Stimulated activated CD4-positive, alpha-beta T cell treated with anti-CD3 and anti-CD28 coated beads, Interleukin-1b, Interleukin-23, amount 100 ng/mL, for 24 hours (primary cell): ENCODE measurements around the gene CCDC77.
A peak's percentile ranks its signal among the peaks of the same experiment; 100 is the strongest.

Experiments
- DNase-seq, 4 experiments: peaks; one replicate each; pipeline ENCODE4 v3.0.0-alpha.2; 2020; ENCODE audit warnings: low read depth in 4 of 4, low spot score in 1 of 4

Gene CCDC77

DNA sequence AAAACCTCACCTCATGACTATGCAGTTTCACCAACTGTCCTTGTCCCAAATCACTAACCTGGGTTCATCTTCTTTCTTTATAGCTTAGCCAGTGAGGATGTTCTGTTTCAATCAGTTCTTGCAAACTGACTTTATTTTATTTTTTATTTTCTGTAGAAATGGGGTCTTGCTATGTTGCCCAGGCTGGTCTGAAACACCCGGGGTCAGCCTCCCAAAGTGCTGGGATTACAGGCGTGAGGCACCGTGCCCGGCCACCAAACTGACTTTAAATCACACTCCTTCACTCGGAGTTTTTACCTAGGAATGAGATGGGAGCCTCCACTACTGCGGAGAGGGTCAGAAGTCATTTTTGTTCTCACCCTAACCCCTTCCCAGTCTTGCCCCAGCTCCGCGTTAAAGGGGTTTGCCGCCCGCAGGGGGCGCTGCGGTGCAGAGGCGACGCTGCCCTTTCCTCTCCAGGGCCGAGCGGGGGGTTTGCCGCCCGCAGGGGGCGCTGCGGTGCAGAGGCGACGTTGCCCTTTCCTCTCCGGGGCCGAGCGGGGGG lies 51.3 kb downstream of the CCDC77 start:
- DNase-seq: peak in 3 of 4 experiments; percentile 33 to 58 (median 36)

DNA sequence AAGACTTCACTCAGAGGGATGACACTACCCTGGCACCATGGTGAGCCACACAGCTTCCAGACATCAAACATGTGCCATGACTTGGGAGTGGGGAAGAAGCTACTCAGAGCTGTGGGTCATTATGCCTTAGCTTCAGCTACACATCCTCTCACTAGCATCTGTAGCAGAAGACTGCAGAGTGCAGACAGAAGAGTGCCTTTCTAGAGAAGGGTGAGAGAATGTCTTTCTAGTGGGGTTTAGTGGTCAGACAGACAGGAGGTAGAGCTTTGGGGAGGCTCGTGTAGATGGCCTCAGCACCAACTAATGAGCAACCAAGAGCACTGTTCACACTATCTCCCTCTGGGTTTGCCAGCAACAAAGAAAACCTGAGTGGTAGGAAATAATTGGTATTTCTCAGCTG lies 53.4 kb downstream of the CCDC77 start:
- no peak for DNase-seq

DNA sequence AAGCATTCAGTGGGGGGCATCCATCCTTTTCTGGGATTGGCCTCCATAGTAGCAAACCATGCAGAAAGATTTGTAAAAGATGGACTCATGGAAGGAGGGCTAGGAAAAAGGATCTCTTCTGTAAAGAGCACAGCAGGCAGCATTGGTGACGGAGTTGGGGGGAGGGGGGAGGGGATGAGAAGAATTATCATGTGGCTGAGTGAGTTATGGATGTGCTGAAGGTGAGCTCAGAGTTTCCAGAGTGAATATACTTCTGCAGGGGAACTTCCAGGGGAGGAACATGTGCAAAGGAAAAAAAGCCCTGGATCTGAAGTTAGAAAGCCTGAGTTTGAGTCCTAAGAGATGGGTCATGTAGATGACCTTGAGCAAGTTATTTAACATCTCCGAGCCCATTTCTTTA lies 54.4 kb downstream of the CCDC77 start:
- no peak for DNase-seq

DNA sequence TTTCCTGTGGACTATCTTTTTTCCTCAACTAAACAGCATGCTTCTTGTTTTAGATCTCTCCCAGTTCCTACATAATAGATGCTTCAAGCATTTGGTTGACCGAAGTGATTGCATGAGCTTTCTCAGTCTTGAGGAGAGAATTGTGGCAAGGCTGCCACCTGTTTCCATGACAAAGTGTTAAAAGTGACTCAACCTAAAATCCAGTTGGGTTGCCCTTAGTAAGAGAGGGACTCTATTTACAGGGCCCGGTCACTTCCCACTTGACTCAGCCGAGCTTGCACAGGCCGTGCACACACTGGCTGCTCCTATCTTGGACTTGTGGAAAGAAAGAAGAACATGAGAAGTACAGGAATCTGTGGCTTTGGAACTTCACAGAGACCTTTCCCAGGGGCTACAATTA lies 56.2 kb downstream of the CCDC77 start:
- DNase-seq: no peak

DNA sequence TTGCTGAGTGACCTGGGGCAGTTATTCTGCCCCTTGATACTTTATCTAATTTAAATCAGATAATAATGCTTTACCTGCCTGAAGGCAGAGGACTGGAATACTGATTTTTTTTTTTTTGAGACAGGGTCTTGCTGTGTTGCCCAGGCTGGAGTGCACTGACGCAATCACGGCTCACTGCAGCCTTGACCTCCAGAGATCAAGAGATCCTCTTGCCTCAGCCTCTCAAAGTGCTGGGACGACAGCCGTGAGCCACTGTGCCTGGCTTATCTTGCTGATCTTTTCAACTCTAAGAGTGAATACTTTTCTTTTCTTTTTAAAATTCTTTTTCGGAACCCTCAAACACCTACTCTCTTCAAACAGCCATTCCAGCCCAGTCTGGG lies 57.6 kb downstream of the CCDC77 start:
- DNase-seq: no peak

DNA sequence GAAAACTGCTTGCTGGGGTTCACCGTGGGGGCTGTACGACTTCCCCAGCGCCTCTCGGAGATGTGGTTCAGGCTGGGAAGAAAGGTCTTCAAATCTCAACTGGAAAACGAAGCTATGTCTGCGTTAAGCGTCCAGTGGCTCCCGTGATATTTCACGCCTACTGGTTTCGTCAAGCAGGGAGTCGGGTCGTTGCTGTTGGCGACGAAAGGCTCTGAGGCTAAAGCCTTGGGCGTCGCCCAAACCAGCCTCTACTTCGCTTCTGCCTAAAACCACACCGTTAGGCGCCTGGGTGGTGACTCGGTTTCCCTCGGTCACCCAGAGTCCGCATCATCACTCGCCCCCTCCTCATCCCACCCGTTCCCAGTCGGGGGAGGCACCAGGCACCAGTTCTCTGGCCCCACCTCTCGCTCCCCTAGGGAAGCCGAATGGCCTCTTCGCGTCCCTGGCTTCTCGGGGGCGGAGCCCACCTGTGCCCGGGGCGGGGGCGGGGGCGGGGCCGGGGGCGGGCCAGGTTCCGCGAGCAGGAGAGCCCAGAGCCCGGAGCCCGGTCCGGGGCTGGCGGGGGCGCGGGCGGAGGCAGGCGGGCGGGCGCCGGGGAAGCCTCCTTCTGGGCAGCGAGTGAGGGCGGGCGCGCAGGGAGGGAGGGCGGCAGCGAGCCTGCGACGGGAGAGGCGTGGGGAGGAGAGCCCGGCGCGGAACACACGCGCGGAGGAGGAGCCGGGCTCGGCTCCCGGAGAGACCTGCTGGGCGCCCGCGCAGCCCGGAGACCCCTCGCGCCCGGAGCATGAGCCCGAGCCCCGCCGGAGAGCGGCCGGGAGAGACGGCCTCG lies 58.2 kb downstream of the CCDC77 start, which contains the start of gene B4GALNT3:
Gene B4GALNT3 (plus strand): TSS at position 510 of the 829 bp plus-strand sequence. CDS start 438 bp downstream, outside the sequence.
- peak in 2 of 4 experiments; percentile 15 to 25 for DNase-seq

DNA sequence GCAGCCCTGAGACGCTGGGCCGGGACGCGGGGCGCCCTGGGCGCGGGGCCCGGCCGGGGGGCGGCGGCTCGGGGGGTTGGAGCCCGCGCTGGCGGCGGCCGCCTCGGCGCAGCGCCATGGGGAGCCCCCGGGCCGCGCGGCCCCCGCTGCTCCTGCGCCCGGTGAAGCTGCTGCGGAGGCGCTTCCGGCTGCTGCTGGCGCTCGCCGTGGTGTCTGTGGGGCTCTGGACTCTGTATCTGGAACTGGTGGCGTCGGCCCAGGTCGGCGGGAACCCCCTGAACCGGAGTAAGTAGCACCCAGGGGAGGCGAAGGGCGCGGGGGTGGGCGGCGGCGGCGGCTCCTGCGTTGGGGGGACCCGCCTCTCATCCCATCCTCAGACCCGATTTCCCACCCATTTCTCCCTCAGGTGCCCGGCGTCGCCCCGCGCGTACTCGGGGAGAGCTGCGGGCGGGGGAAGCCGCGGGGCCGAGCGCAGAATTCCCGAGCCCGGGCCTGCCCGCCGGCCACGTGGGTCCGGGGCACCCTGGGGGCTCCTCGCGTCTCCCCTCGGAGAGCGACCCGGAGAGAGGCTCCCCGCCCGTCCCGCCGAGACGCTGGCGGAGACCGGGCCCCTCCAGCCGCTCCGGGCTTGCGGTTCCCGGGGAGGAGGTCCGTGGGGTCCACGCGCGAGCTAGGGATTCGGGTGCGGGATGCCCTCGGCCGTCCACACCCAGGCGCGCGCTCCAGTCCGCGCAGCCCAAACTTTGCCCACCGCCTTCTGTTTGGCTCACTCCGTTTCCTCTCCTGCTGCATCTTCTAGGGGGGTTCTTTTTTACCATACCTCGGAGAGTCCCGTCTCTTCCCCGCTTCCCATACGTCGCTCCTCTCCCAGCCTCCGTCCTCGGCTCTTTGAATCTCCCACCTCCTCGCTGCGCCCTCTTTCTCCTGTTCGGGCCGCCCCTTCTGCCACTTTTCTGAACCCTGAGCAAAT lies 59.1 kb downstream of the CCDC77 start:
- DNase-seq: peak in 2 of 4 experiments; percentile 14 to 29

DNA sequence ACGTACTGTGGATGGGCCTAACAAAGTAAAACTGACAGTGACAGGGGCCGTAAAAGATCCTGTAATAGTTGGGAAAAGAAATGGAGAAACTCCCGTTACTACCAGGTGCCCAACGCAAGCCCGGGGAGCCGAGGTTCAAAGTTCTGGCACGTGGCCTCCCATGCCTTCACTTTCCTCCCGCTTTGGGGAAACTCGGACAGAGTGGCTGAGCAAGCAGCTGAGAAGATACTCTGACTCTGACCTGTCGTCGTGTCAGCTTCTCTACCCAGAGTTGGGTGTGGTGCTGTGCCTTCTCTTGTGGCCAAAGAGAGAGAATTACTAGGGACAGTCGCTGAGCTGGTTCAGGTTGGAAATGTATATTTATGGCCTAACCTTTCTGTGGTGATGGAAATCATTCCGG lies 60.0 kb downstream of the CCDC77 start:
- DNase-seq: no peak

DNA sequence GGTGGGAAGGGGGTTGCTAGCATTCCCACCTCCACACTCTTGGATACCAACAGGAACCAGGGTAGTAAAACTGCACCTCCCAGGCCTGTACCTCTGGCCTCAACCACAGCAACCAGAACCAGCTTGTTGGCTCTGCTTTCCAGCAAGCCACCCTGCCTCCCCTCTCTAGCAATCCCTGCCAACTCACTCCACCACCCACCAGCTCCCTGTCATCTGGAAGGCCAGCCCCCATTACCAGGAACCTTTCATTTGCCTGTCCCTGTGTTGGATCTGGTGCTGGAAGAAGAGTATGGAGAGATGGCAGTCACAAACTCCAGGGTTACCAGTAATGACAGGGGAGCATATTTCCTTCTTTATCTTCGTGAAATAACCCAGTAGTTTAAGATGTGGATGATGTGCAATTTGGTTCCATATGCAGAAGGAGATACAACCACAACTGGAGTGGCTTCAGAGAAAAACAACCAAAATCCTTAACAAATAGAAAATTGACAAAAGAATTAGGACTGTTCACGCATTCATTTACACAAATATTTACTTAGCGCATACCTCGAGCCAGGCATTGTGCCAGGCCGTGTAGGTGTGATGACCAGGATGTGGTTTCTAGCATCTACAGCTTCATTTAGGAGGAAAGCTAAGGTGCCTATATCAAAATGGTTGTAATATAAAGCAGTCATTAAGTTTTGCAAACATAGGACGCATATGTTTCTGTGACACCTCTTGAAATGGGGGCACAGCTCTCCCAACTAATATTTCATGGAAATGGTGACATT lies 61.7 kb downstream of the CCDC77 start:
- no peak for DNase-seq

DNA sequence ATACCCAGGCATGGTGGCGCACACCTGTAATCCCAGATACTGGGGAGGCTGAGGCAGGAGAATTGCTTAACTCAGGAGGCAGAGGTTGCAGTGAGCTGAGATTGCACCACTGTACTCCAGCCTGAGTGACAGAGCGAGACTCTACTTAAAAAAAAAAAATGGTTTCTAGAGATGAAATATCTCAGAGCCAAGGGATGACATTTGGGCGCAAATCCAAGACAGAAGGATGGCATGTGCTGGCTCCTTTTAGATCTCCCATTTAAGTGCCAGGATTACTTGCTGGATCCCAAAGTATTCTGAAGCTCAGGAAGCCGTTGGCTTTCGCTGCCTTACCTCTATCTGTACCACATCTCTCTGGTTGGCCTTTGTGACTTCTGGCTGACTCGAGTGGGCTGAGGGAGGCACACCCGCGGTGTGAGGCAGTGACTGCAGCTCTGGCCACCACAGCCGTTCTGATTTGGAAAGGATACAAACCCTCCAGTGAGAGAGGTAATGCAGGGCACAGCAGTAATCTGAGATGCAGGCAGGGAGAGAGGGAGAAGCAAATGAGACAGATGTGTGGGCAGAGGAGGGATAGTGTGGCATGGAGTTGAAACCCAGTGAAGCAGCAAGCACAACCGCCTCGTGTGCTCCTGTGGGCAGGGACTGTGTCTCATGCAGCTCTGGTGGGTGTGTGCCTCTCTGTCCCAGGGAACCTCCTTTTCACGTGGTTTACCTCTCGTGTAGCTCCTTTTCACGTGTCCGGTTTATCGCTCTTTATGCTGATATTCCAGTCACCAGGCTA lies 63.2 kb downstream of the CCDC77 start:
- no peak for DNase-seq

DNA sequence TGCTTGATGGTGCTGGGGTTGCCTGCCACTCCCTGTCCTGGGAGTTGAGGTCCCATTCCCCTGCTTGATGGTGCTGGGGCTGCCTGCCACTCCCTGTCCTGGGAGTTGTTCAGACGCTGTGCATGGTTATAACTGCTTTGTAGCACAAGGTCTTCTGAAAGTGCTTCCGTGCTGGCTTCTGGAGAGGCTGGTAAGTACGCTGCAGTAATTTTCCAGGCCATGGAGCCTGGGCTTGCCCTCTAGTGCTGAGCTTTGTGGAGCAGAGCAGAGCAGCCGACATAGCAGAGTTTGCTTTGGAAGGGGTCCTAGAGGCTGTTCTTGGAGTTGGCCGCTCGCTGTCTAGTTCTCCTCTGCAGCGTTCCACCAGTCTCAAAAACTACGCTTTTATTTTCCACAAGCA lies 64.6 kb downstream of the CCDC77 start:
- DNase-seq: no peak

DNA sequence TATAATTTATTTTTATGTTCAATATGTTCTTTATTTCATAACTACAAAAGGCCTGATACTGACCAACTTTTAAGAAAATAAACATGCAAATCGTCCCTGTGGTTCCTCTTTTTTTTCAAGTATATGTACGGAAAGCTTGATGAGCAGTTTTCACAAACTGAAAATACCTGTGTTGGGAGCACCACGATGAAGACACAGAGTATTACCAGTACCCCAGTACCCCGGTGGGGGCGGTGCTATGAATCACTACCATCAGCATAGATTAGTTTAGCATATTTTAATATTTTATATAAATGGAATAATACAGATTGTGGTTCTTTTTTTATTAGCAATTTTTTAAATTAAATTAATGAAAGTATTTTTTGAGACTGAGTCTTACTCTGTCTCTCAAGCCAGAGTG lies 65.3 kb downstream of the CCDC77 start:
- DNase-seq: no peak

DNA sequence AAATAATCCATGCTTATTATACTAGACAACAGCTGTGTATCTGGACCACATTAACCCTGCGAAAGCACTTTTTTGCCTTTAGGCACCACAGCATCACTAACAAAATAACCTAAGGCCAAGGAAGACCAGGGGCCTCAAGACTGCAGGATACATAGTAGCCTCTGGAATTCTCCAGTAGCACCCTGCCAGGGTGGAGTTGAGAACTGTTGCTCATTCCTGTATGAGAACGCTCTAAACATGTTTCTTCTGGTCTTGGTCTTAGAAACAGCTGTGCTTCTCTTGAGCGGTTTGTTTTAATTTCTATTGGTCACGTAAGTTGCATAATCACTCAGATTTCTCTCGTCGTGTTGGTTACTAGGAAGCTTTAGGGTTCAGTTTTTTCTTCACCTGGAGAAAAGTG lies 66.1 kb downstream of the CCDC77 start:
- DNase-seq: no peak

DNA sequence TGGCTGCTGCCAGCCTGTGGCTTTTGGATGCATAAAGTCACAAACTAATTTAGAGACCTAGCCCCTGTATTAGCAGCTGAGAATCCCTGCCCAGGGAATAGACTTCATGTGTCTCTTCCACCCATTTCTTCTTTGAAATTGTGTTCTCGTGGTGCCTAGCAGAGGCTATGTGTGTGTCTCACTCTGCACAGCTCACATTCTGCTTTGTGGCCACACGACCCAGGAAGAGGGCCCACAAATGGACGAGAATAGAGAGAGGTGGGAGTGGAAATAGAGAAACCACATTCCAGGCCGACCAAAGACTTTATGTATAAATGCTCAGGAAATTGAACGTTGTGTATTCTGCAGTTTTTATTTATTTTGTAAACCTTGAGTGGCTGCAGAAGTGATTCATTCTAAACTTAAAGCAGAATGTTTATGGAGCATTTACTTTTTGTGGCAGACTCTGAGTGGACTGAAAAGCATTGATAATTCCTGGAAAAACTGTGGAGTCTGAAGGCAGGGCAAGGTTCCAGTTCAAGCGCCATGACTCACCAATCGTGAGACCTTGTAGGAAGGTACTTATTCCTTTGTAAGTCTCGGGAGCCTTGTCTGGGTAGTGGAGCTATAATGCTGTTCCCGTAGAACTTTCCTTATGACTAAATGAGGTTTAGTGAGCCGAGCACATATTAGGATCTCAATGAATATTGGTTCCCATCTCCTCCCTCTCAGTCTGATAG lies 67.4 kb downstream of the CCDC77 start:
- DNase-seq: no peak

DNA sequence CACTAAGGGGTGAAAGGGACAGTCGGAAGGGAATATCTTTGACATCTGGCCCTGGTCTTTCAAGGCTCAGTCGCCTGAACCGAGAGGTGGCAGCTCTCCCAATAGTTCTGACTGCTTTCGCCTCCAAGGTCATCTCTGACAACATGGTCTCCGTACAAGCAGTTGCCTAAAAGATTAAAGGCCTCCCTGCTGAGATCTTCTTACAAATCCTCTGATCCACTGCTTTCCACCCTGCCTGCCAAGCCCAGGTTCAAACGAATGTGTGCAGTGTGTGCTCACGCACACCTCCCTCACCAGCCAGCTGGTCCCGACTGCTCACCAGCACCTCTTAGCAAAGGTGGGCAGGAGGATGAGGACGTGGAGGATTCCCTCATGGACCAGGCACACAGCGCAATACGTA lies 68.7 kb downstream of the CCDC77 start:
- no peak for DNase-seq

DNA sequence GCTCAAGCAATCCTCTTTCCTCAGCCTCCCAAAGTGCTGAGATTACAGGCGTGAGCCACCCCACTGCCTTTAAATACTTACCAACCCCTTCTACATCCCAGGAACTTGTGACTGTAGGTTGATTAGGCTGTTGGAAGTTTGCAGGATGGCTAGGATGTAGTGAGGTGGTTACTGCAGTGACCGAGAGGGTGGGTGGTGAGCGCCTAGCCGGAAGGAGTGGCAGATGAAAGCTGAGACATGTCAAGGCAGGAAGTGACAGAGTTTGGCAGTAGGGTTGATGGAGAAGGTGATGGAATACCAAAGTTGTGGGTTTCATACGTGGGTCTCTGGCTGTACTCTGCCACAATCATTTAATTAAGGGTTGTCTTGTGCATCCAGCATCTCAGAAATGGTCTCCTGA lies 71.8 kb downstream of the CCDC77 start:
- DNase-seq: no peak

DNA sequence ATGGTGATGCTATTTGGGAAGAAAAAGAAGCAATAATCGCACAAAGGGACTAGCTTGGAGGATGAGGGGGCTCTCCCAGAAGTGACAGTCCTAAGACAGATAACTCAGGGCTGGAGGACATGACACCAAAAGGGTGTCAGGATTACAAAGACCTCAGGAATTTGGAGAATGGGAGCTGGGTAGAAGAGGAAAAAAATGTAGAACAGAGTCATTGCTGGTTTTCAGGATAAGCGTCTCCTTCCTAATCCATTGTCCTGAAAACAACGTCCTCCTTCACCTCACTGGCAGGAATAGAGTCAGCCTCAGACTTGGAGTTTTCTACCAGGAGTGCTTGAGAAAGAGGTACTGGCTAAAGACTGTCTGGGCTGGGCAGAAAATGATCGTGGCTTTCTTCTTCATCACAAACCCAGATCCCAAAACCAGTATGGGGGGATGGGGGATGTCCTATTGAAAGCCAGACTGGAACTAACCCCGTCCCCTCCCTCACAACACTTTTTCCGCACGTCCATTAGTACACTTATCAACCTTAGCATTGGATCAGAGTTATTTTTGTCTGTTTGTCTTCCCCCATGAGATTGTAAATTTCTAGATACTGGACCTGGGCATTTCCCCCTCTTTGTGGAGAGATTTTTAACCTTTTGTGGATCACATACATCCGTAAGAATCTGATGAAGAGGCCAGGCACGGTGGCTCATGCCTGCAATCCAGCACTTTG lies 72.6 kb downstream of the CCDC77 start:
- DNase-seq: no peak

DNA sequence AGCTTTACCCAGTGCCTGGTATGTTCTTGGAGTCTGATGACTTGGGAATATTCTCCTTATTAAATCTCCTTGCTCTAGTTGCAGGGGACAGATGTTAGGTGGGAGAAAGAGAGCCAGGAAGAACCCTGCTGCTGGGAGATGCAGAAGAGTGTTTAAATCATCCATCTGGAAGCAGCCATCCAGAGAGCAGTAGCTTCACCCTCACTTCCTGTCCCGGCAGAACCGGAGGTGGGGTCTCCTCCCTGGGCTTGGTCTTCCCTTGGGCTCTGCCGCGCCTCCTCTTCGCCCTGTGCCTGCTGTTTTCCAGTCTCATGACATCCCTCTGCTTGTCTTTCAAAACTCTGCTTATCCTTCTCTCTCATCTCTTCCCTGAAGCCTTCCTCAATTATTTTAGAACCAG lies 73.8 kb downstream of the CCDC77 start:
- DNase-seq: no peak

DNA sequence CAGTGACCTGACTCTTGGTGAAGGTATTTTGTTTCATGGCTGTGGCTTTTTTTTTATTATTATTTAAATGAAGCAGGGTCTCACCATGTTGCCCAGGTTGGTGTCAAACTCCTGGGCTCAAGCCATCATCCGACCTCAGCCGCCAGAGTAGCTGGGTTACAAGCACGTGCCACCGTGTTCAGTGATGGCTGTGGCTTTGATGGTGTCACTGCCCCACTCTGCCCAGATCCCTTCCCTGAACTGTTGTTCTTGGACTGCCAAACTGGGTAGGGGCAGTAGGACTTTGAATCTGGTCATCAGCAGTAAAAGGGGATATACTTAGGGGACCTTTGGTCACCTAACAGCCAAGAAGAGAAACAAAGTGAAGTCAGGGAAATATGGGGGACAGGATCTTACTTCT lies 77.7 kb downstream of the CCDC77 start:
- no peak for DNase-seq
